GM12891 (cell line): ENCODE data around the gene IFT57.

Experiments
- DNase-seq: peaks from one replicate; pipeline ENCODE4 v3.0.0; 2011; ENCODE audit warnings: low spot score; ENCODE audit not compliant: insufficient read length
- FAIRE-seq: peaks from 2 replicates; lab custom pipeline; 2011; peaks lifted over from hg19 to GRCh38; lab: Jason Lieb, UNC
- PAX5 ChIP-seq: IDR thresholded peaks from 2 replicates; pipeline ENCODE4 v1.6.1; 2011; ENCODE audit warnings: low read length, moderate library complexity, mild to moderate bottlenecking; ENCODE audit not compliant: insufficient read depth, severe bottlenecking
- POLR2A ChIP-seq: IDR thresholded peaks from 2 replicates; pipeline ENCODE4 v1.6.1; 2011; ENCODE audit warnings: low read depth, low read length, control low read depth
- POLR2AphosphoS5 ChIP-seq: IDR thresholded peaks from 2 replicates; pipeline ENCODE4 v1.6.1; 2011; ENCODE audit warnings: low read depth, low read length, control low read depth
- POU2F2 ChIP-seq: IDR thresholded peaks from 2 replicates; pipeline ENCODE4 v1.6.1; 2011; ENCODE audit warnings: low read depth, mild to moderate bottlenecking, control low read depth, low read length, moderate library complexity
- SPI1 ChIP-seq: IDR thresholded peaks from 2 replicates; pipeline ENCODE4 v1.6.1; 2011; ENCODE audit warnings: low read depth, low read length, control low read depth
- TAF1 ChIP-seq: IDR thresholded peaks from 2 replicates; pipeline ENCODE4 v1.6.1; 2011; ENCODE audit warnings: low read depth, low read length, control low read depth

The IFT57 gene

GRCh38 chr3:108191394-108191793, 30.8 kb downstream of the IFT57 start:
- DNase-seq: no peak
- FAIRE-seq: no peak
- no peak for TF ChIP-seq TAF1

GRCh38 chr3:108190346-108190745, 31.9 kb downstream of the IFT57 start:
- no peak for FAIRE-seq

GRCh38 chr3:108189440-108189839, 32.8 kb downstream of the IFT57 start:
- no peak for DNase-seq
- no peak for FAIRE-seq
- TF ChIP-seq PAX5 (no peak), POU2F2 (no peak), POLR2A (no peak), SPI1 (no peak), TAF1 (no peak), POLR2AphosphoS5 (no peak)

More at GRCh38 chr3:108190346-108190745, 31.9 kb downstream of the IFT57 start:
- TF ChIP-seq PAX5 (no peak), POLR2A (no peak), POLR2AphosphoS5 (no peak), TAF1 (no peak), POU2F2 (no peak), SPI1 (no peak)
- no peak for DNase-seq

- no peak for TF ChIP-seq POU2F2
- no peak for TF ChIP-seq PAX5
- no peak for TF ChIP-seq SPI1
- no peak for TF ChIP-seq POLR2AphosphoS5
- TF ChIP-seq POLR2A: no peak
- no peak for TF ChIP-seq TAF1
- DNase-seq (no peak), FAIRE-seq (no peak)
These were observed 36.7 kb downstream of the IFT57 start for GRCh38 chr3:108185536-108185935.

- peak; percentile 5 for FAIRE-seq
- DNase-seq: no peak
- TF ChIP-seq PAX5: no peak
- TF ChIP-seq POU2F2: no peak
- no peak for TF ChIP-seq TAF1
- TF ChIP-seq SPI1: no peak
- TF ChIP-seq POLR2A: no peak
- TF ChIP-seq POLR2AphosphoS5: no peak
These were observed 37.4 kb downstream of the IFT57 start for GRCh38 chr3:108184824-108185223.

GRCh38 chr3:108183971-108184370, 38.3 kb downstream of the IFT57 start:
- no peak for FAIRE-seq
- TF ChIP-seq PAX5: no peak
- no peak for TF ChIP-seq SPI1
- DNase-seq: no peak

GRCh38 chr3:108183181-108183580, 39.0 kb downstream of the IFT57 start:
- no peak for FAIRE-seq
- TF ChIP-seq POLR2AphosphoS5 (no peak), PAX5 (no peak), POLR2A (no peak), POU2F2 (no peak), SPI1 (no peak), TAF1 (no peak)
- DNase-seq: no peak

- TF ChIP-seq SPI1: no peak
- no peak for TF ChIP-seq PAX5
- TF ChIP-seq TAF1: no peak
- no peak for TF ChIP-seq POU2F2
- TF ChIP-seq POLR2AphosphoS5: no peak
- no peak for TF ChIP-seq POLR2A
- DNase-seq (no peak), FAIRE-seq (no peak)
These were observed 39.9 kb downstream of the IFT57 start for GRCh38 chr3:108182339-108182738.

GRCh38 chr3:108181172-108181571, 41.1 kb downstream of the IFT57 start:
- FAIRE-seq (no peak), DNase-seq (no peak)
- no peak for TF ChIP-seq PAX5
- no peak for TF ChIP-seq POLR2A
- no peak for TF ChIP-seq TAF1
- no peak for TF ChIP-seq POLR2AphosphoS5
- TF ChIP-seq POU2F2: no peak
- TF ChIP-seq SPI1: no peak

GRCh38 chr3:108180194-108180593, 42.0 kb downstream of the IFT57 start:
- no peak for DNase-seq
- no peak for TF ChIP-seq POLR2A
- TF ChIP-seq POU2F2: no peak
- no peak for TF ChIP-seq POLR2AphosphoS5
- TF ChIP-seq PAX5: no peak
- no peak for FAIRE-seq

- no peak for TF ChIP-seq TAF1
- no peak for TF ChIP-seq POLR2A
- no peak for TF ChIP-seq POU2F2
- TF ChIP-seq POLR2AphosphoS5: no peak
- TF ChIP-seq SPI1: no peak
- no peak for TF ChIP-seq PAX5
- DNase-seq: no peak
- no peak for FAIRE-seq
These were observed 43.5 kb downstream of the IFT57 start for GRCh38 chr3:108178676-108179075.
